Dendritic cell treated with granulocyte-macrophage colony-stimulating factor and Interleukin-4, amounts not matched to agents 40 ng/mL and 50 ng/mL, for 4 days (primary cell): ENCODE data around the gene TNFRSF21.

Experiments
- H3K27ac Mint-ChIP-seq: one replicate; pipeline ENCODE4 v1.8.0; 2022; ENCODE audit warnings: mild to moderate bottlenecking, mixed read lengths
- H3K27me3 Mint-ChIP-seq: one replicate; pipeline ENCODE4 v1.8.0; 2022; ENCODE audit warnings: mild to moderate bottlenecking, mixed read lengths
- H3K36me3 Mint-ChIP-seq: one replicate; pipeline ENCODE4 v1.8.0; 2022; ENCODE audit warnings: low read depth, mixed read lengths
- H3K4me1 Mint-ChIP-seq: one replicate; pipeline ENCODE4 v1.8.0; 2022; ENCODE audit warnings: low read depth, mixed read lengths
- H3K4me3 Mint-ChIP-seq: one replicate; pipeline ENCODE4 v1.8.0; 2022; ENCODE audit warnings: mild to moderate bottlenecking, moderate library complexity, mixed read lengths
- H3K9me3 Mint-ChIP-seq: one replicate; pipeline ENCODE4 v1.8.0; 2022; ENCODE audit warnings: mixed read lengths
- intact Hi-C: fragments of 100-400 bp; cut with micrococcal nuclease; formaldehyde crosslinking; loops from one replicate; pipeline ENCODE4 v1.15.0; 2022

Gene TNFRSF21, protein sequence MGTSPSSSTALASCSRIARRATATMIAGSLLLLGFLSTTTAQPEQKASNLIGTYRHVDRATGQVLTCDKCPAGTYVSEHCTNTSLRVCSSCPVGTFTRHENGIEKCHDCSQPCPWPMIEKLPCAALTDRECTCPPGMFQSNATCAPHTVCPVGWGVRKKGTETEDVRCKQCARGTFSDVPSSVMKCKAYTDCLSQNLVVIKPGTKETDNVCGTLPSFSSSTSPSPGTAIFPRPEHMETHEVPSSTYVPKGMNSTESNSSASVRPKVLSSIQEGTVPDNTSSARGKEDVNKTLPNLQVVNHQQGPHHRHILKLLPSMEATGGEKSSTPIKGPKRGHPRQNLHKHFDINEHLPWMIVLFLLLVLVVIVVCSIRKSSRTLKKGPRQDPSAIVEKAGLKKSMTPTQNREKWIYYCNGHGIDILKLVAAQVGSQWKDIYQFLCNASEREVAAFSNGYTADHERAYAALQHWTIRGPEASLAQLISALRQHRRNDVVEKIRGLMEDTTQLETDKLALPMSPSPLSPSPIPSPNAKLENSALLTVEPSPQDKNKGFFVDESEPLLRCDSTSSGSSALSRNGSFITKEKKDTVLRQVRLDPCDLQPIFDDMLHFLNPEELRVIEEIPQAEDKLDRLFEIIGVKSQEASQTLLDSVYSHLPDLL

DNA sequence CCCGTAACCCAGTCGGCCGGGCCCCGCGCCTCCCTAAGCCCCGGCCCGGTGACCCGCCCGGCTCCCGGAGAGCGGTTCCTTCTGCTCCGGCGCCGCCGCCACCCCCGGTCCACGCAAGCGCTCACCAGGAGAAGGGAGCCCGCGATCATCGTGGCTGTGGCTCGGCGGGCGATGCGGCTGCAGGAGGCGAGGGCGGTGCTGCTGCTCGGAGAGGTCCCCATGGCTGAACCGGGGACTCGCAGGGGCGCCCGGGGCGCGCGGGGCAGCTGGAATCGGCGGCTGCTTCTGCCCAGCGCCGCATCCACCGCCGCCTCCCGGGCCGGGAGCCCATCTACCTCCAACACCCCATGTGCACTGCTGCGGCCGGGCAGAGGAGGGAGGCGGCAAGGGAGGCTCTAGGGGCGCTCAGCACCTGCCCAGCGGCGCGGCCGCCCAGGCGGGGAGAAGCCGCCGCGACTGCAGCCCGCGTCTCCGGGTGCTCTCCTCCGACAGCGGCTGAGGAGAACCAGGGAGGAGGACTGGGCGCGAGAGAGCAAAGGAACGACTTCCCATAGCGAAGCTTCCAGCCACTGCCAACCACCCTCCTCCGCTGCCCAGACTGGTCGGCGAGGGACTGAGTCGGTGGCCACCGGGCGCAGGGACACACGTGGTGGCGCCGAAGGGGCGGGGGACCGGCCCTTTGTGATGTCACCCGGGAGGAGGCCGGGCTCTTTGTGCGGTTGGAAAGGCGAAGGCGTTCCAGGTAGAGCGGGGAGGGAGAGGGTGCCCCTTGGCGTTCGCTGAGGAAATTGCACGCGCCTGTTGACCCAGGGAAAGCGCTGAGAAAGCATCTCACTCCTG, at the start of gene TNFRSF21:
TSS of gene TNFRSF21 (minus strand) at position 615 of the 840 bp plus-strand sequence. CDS start at position 221, 394 bp downstream.
- Mint-ChIP-seq H3K27me3 (peaks cover 64% of the 10 kb centered on the region), H3K4me1 (peaks cover 21% of the 10 kb centered on the region), H3K27ac (peak within 1 kb of the TSS; percentile 51), H3K36me3 (no peaks in the 10 kb centered on the region), H3K4me3 (peak within 1 kb of the TSS; percentile 77), H3K9me3 (no peaks in the 10 kb centered on the region)
- intact Hi-C loops: loop anchor here (1.0 to 5.0 kb wide), 3 partner anchors 67 to 212 kb away; no protein-coding TSS in a partner anchor

DNA sequence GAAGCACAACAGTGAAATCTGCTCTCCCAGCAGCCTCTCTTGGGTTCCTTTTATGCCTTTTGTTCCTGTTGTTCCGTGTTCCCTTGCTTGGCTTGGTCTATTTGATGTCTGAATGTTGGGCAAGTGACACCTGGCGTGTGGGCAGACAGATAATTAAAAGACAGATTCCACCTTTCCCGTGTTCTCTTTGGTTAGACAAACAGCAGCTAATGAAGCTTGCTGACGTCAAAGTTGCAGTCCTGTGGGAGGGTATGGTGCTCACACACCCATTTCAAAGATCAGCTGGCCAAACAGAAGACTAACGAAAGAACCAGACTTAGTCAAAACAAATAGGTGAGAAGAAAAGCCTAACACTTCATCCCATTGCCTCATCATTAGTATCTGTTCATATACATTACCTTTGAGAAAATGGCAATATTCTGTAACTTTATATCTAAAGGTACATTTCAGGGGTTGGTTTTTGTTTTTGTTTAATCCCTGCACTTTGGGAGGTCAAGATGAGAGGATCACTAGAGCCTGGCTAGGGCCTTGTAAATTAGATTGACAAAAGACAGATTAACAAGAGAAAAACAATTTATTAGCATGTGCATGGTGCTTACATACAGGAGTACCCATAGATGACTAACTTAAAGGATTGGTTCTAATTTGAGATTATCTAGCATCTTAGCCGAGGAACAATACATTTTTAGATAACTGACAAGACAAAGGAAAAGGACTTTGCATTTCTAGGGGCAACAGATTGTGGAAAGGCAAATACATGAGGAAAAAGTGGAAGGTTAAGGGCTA, 48.9 kb upstream of the TNFRSF21 start:
- Mint-ChIP-seq H3K9me3 (no peaks in the 10 kb centered on the region), H3K27ac (no peak overlapping the region), H3K36me3 (no peaks in the 10 kb centered on the region), H3K4me1 (peaks cover 40% of the 10 kb centered on the region), H3K4me3 (no peak overlapping the region), H3K27me3 (peaks cover 53% of the 10 kb centered on the region)
- intact Hi-C loops: no loop called here

DNA sequence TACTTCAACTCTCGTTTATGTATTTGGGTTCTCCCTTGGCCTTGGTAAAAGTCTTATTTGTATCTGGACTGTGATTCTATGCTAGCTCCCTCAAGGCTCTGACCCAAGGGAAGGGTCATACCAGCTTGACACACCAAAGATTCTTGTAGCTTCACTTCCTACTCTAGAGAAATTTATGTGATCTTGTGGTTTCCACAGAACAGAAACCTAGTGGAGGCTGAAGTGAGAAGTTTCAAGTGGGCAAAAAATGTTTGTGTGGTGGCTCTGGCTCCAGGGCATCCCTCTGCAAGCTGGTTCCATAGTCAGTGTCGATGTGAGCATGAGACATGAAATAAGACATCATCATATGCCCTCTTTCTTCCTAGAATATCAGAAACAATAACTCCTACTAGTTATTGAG, 48.1 kb upstream of the TNFRSF21 start:
- H3K9me3 Mint-ChIP-seq: no peaks in the 10 kb centered on the region
- H3K27ac Mint-ChIP-seq: no peak overlapping the region

DNA sequence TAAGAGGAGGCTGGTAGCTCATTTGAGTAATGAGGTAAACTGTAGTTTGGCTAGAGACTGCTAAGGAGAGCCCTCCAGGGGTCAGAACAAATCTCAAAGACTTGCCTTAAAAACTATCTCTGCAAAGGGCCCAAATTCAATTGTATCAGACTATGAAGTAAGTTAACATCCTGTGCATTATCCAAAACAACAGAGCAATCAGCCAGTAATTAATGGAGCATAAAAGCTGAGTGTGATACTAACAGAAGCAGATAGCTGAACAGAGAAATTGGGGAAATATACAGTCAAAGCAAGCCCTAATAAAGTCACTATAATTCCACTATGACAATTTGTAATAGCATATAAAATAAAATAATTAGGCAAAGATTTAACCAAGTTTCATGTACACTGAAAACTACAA, 45.8 kb upstream of the TNFRSF21 start:
- H3K9me3 Mint-ChIP-seq: peaks cover 8% of the 10 kb centered on the region

More for the DNA sequence above, 48.1 kb upstream of the TNFRSF21 start:
- Mint-ChIP-seq H3K4me3 (no peak overlapping the region), H3K4me1 (peaks cover 45% of the 10 kb centered on the region), H3K27me3 (peaks cover 52% of the 10 kb centered on the region), H3K36me3 (no peaks in the 10 kb centered on the region)
- intact Hi-C loops: no loop called here

DNA sequence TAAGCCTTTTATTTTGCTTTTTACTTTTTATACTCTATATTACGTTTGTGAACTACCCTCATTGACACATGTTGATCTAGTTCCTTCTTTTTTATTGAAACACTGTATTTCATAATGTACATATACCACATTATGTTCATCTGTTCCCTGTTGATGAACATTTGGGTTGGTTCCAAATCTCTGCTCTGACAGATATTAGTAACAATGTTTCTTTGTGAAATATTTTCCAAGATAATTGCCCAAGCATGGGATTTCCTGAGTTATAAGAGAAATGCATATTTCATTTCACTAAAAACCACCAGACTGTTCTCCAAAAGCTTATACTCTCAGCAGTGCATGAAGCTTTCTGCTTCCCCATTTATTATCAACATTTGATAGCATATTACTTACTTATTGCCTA, 44.2 kb upstream of the TNFRSF21 start:
- H3K4me1 Mint-ChIP-seq: peaks cover 46% of the 10 kb centered on the region
- H3K4me3 Mint-ChIP-seq: no peak overlapping the region
- intact Hi-C loops: no loop called here

More for the DNA sequence above, 45.8 kb upstream of the TNFRSF21 start:
- Mint-ChIP-seq H3K27me3 (peaks cover 47% of the 10 kb centered on the region), H3K4me1 (peaks cover 55% of the 10 kb centered on the region), H3K36me3 (no peaks in the 10 kb centered on the region), H3K4me3 (no peak overlapping the region), H3K27ac (no peak overlapping the region)
- intact Hi-C loops: no loop called here

DNA sequence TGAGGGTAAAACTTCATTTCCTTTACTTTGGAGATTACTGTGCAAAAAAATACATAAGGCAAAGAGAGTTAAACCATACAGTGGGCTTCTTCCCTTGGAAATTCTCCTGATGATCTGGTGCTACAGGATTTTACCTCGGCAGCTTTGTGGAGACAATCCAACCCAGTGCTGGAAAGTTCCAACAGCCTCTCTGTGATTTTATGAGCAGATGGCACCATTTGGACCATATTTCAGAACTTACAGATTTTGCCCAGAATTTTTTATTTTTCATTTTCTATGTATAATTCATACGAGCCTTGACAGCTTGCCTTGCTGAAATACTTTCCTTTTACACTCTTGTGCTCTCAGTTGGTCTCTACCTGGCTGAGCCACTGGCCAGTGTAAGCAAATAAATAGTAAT, 43.3 kb upstream of the TNFRSF21 start:
- intact Hi-C loops: no loop called here
- no peak overlapping the region for H3K4me3 Mint-ChIP-seq
- H3K36me3 Mint-ChIP-seq: no peaks in the 10 kb centered on the region
- H3K4me1 Mint-ChIP-seq: peaks cover 40% of the 10 kb centered on the region
- no peak overlapping the region for H3K27ac Mint-ChIP-seq
- peaks cover 41% of the 10 kb centered on the region for H3K27me3 Mint-ChIP-seq
- peaks cover 8% of the 10 kb centered on the region for H3K9me3 Mint-ChIP-seq

More for the DNA sequence above, 44.2 kb upstream of the TNFRSF21 start:
- Mint-ChIP-seq H3K36me3 (no peaks in the 10 kb centered on the region), H3K27ac (no peak overlapping the region), H3K27me3 (peaks cover 49% of the 10 kb centered on the region), H3K9me3 (peaks cover 8% of the 10 kb centered on the region)

DNA sequence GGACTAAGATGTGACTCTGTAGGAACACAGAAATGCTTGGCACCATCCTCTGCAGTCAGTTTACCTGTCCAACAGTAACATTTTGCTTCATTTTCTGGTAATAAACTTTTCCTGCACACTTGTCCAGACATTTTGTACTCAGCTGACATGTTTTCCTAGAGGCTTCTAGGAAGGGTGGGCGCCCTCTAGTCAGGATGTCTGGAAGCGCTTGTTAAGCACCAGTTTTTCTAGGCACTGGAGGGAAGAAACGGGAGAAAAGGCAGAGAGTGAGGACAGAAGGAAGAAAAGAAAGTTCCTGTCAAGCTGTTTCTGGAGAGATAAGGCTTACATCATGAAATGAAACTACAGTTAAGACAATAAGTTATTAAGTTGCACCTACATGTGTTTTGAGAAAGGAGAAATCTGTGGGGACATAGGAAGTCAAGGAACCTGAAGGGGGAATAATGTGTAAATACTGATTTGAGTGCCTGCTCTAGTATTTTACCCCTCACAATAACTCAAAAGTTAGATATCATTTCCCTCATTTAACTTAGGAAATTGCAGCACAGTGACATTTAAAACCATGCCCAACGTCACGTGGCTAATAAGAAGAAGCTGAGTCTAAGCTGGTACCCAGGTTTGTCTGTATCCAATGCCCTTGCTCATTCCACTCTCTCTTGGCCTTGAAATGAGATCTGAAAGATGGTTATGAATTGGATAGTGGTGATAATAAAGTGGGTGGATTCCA, 42.7 kb upstream of the TNFRSF21 start:
- intact Hi-C loops: no loop called here
- Mint-ChIP-seq H3K27ac (no peak overlapping the region), H3K9me3 (peaks cover 8% of the 10 kb centered on the region), H3K4me1 (peaks cover 34% of the 10 kb centered on the region), H3K4me3 (no peak overlapping the region), H3K36me3 (no peaks in the 10 kb centered on the region), H3K27me3 (peaks cover 40% of the 10 kb centered on the region)

DNA sequence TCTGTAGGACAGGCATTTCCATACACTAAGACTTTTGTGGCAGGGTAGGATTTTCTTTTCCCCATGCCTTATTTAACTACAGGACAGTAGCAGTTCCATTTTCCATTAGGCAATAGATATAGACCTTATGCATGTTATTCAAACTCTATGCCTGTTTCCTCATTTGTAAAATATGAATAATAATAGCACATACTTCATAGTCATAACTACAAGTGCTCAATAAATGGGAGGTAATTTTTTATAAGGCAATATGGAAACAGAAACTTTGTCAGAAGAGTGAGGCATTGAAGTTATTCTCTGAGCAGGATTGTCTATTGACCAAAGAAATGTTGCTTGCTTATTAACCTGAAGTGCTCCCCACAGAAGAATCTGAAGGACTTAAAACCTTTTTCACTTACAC, 41.9 kb upstream of the TNFRSF21 start:
- no peak overlapping the region for H3K27ac Mint-ChIP-seq
- peaks cover 31% of the 10 kb centered on the region for H3K4me1 Mint-ChIP-seq
- intact Hi-C loops: no loop called here
- peaks cover 39% of the 10 kb centered on the region for H3K27me3 Mint-ChIP-seq
- H3K36me3 Mint-ChIP-seq: no peaks in the 10 kb centered on the region
- H3K4me3 Mint-ChIP-seq: no peak overlapping the region
- H3K9me3 Mint-ChIP-seq: peaks cover 8% of the 10 kb centered on the region

DNA sequence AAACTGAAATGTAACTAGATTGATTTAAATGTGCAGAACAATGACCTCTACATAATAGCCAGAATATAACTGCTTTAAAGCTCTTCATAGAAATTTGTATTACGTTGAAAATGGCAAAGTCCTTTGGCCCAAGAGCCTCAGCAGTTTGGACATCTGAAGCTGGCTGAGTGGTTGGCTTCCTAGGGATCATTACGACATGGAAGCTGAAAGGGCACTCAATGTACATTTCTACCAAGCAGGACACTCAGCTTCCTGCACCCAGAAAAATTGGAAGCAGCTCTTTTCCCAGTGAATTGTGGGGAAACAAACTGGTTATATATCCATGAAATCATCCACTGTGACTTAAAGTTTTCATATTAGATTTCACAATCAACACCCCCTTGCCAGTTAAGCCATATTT, 40.2 kb upstream of the TNFRSF21 start:
- Mint-ChIP-seq H3K27ac (no peak overlapping the region), H3K4me1 (peaks cover 23% of the 10 kb centered on the region)
- intact Hi-C loops: no loop called here

DNA sequence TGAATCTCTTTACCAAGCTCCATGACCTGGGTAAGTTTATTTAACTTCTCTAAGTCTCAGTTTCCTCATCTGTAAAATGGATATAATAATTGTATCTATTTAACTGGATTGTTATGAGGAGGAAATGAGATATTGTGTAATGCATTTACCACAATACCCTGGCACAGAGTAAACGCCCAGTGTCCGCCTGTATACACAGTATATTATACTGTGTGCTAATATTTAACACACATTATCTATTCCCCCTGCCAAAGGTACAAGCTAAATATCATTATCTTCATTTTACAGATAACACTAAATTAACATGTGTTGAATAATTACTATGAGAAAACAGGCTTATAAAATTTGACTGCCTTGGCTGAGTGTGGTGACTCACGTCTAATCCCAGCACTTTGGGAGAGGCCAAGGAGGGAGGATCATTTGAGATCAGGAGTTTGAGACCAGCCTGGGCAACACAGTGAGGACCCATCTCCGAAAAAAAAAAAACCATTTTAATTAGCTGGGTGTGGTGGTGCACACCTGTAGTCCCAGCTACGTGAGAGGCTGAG, 38.7 kb upstream of the TNFRSF21 start:
- peaks cover 23% of the 10 kb centered on the region for H3K4me1 Mint-ChIP-seq
- H3K27ac Mint-ChIP-seq: no peak overlapping the region
- H3K4me3 Mint-ChIP-seq: no peak overlapping the region

More for the DNA sequence above, 40.2 kb upstream of the TNFRSF21 start:
- Mint-ChIP-seq H3K27me3 (peaks cover 44% of the 10 kb centered on the region), H3K9me3 (peaks cover 8% of the 10 kb centered on the region), H3K4me3 (no peak overlapping the region), H3K36me3 (no peaks in the 10 kb centered on the region)

DNA sequence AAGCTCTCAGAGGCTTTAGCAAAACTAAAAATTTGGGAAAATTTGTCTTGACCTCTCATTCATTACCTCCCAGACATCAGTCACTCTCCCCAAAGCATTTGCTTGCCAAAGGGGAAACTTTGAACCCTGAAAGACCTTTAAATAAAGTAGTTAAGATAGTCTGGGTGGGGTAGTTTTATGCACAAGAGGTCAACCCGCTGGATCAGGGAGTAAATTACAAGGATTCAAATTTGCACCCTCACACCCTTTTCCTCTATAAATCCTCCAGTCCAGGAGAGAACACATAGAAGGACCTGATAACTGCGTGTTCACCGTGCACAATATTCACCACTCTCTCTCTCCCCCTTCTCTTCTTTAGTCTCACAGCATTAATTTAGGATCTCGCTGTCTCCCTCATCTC, 36.1 kb upstream of the TNFRSF21 start:
- intact Hi-C loops: no loop called here
- Mint-ChIP-seq H3K4me1 (peaks cover 14% of the 10 kb centered on the region), H3K27ac (no peak overlapping the region), H3K27me3 (peaks cover 51% of the 10 kb centered on the region), H3K9me3 (peaks cover 3% of the 10 kb centered on the region), H3K36me3 (no peaks in the 10 kb centered on the region), H3K4me3 (no peak overlapping the region)

More for the DNA sequence above, 38.7 kb upstream of the TNFRSF21 start:
- intact Hi-C loops: no loop called here
- Mint-ChIP-seq H3K9me3 (peaks cover 8% of the 10 kb centered on the region), H3K36me3 (no peaks in the 10 kb centered on the region), H3K27me3 (peaks cover 49% of the 10 kb centered on the region)

DNA sequence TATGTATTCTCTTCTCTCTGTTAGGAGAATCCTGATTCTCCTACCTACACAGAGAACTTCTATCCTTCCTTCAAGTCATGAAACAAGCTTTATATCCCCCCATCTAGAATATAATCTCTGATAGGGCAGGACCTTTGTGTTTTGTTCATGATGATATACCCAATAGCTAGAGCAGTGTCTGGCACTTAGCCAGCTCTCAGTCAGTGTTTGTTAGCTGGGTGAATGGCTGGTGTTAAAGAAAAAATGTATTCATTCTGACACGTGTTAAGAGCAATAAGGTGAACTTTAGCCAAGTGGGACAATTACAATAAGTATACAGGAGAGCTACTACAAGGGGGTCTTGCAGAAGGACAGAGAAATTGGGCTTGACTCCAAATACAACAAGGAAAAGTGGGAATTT, 34.3 kb upstream of the TNFRSF21 start:
- no peak overlapping the region for H3K4me3 Mint-ChIP-seq
- H3K27ac Mint-ChIP-seq: no peak overlapping the region
- no peaks in the 10 kb centered on the region for H3K36me3 Mint-ChIP-seq
- no peaks in the 10 kb centered on the region for H3K9me3 Mint-ChIP-seq
- peaks cover 14% of the 10 kb centered on the region for H3K4me1 Mint-ChIP-seq
- intact Hi-C loops: no loop called here
- peaks cover 52% of the 10 kb centered on the region for H3K27me3 Mint-ChIP-seq
